SK-N-SH (cell line): ENCODE results near the gene CARS2. TPM values are rescaled to one million over a fixed set of nuclear protein-coding genes. Genes with fewer than 3 reads are reported as not detected.
A peak's percentile ranks its signal among the peaks of the same experiment; 100 is the strongest.

Experiments
- CTCF ChIA-PET: fragments of 300-600, 350-600 bp; formaldehyde crosslinking; extraction: SDS; loops from one replicate; lab custom pipeline; 2021; lab: Yijun Ruan, JAX
- POLR2A ChIA-PET: fragments of 350-600 bp; sonication (Branson Sonifier 250); formaldehyde crosslinking; extraction: SDS; loops from one replicate; lab custom pipeline; 2020; ENCODE audit warnings: antibody characterized with exemption, inconsistent platforms; lab: Yijun Ruan, JAX
- DNase-seq: peaks from one replicate; pipeline ENCODE4 v3.0.0; 2012
- H2AFZ ChIP-seq: fragments of 200-600 bp; sonication (generic); 2 replicates; pipeline ENCODE4 v1.8.1; 2016; ENCODE audit warnings: antibody characterized with exemption, mild to moderate bottlenecking, low read depth
- H3F3A ChIP-seq: fragments of 200-600 bp; sonication (generic); replicated peaks from 2 replicates; pipeline ENCODE3; 2016; ENCODE audit warnings: antibody characterized with exemption, mild to moderate bottlenecking; ENCODE audit not compliant: insufficient read depth
- H3K27ac ChIP-seq, 2 experiments: fragments of 200-500 bp in 1 of 2; fragments of 200-600 bp in 1 of 2; sonication (Bioruptor generic) in 1 of 2; sonication (generic), shearing (Covaris generic) in 1 of 2; 2 replicates each; pipeline versions ENCODE4 v1.5.1 to v1.6.1; 2014 to 2016; ENCODE audit warnings: low read depth in 2 of 2, inconsistent platforms in 1 of 2, low read length in 1 of 2, mild to moderate bottlenecking in 1 of 2, mixed read lengths in 1 of 2
- H3K27me3 ChIP-seq: fragments of 200-600 bp; sonication (generic), shearing (Covaris generic); 2 replicates; pipeline ENCODE4 v1.6.1; 2016; ENCODE audit warnings: mixed run types; ENCODE audit not compliant: insufficient read depth
- H3K36me3 ChIP-seq, 2 experiments: fragments of 200-500 bp in 1 of 2; fragments of 200-600 bp in 1 of 2; sonication (Bioruptor generic) in 1 of 2; sonication (generic) in 1 of 2; replicated peaks in 1 of 2; 2 replicates each; pipeline versions ENCODE3 to v1.5.1; 2014 to 2016; ENCODE audit warnings: low read length in 1 of 2, mild to moderate bottlenecking in 1 of 2; ENCODE audit not compliant: insufficient read depth in 2 of 2, control insufficient read depth in 1 of 2
- H3K4me1 ChIP-seq, 2 experiments: fragments of 200-500 bp in 1 of 2; fragments of 200-600 bp in 1 of 2; sonication (Bioruptor generic) in 1 of 2; sonication (generic), shearing (Covaris generic) in 1 of 2; 2 replicates each; pipeline versions ENCODE4 v1.5.1 to v1.6.1; 2014 to 2016; ENCODE audit warnings: low read depth in 1 of 2, low read length in 1 of 2, mixed run types in 1 of 2; ENCODE audit not compliant: insufficient read depth in 2 of 2, control insufficient read depth in 1 of 2
- H3K4me2 ChIP-seq: fragments of 200-600 bp; sonication (generic), shearing (Covaris generic); 2 replicates; pipeline ENCODE4 v1.6.1; 2017; ENCODE audit warnings: mixed run types
- H3K4me3 ChIP-seq, 2 experiments: fragments of 200-500 bp in 1 of 2; fragments of 200-600 bp in 1 of 2; sonication (Bioruptor generic) in 1 of 2; sonication (generic), shearing (Covaris generic) in 1 of 2; 2 replicates each; pipeline versions ENCODE4 v1.5.1 to v1.8.1; 2014 to 2016; ENCODE audit warnings: low read depth in 2 of 2, inconsistent platforms in 1 of 2, low read length in 1 of 2, mild to moderate bottlenecking in 1 of 2, mixed read lengths in 1 of 2, moderate library complexity in 1 of 2
- H3K79me2 ChIP-seq: fragments of 200-600 bp; sonication (generic); 2 replicates; pipeline ENCODE4 v1.8.1; 2017; ENCODE audit warnings: mild to moderate bottlenecking; ENCODE audit not compliant: insufficient read depth
- H3K9ac ChIP-seq: fragments of 200-600 bp; sonication (generic); 2 replicates; pipeline ENCODE4 v1.6.1; 2017; ENCODE audit warnings: mixed run types
- H3K9me2 ChIP-seq: fragments of 200-600 bp; sonication (generic); 2 replicates; pipeline ENCODE4 v1.6.1; 2017; ENCODE audit warnings: mixed run types
- H3K9me3 ChIP-seq: fragments of 200-600 bp; sonication (generic); 2 replicates; pipeline ENCODE4 v1.6.1; 2017; ENCODE audit warnings: mixed run types, mild to moderate bottlenecking, moderate library complexity
- H4K20me1 ChIP-seq: fragments of 200-600 bp; sonication (generic); 2 replicates; pipeline ENCODE4 v1.6.1; 2017; ENCODE audit warnings: mild to moderate bottlenecking, mixed run types; ENCODE audit not compliant: insufficient read depth
- CHD2 ChIP-seq: fragments of 150-350 bp; IDR thresholded peaks from 2 replicates; pipeline ENCODE4 v1.6.1; 2018; ENCODE audit warnings: low read length; ENCODE audit not compliant: partially characterized antibody
- ELF1 ChIP-seq: IDR thresholded peaks from 2 replicates; pipeline ENCODE4 v1.4.0; 2012
- EZH2phosphoT487 ChIP-seq: fragments of 200-600 bp; sonication (generic); IDR thresholded peaks from 2 replicates; pipeline ENCODE4 v1.6.1; 2017; ENCODE audit warnings: low read depth, mixed run types, mild to moderate bottlenecking, antibody characterized with exemption, moderate library complexity, borderline replicate concordance
- FOXM1 ChIP-seq: IDR thresholded peaks from 2 replicates; pipeline ENCODE4 v1.4.0; 2012; ENCODE audit warnings: low read depth, mild to moderate bottlenecking
- GATA2 ChIP-seq: sonication (generic); formaldehyde crosslinking; IDR thresholded peaks from 2 replicates; pipeline ENCODE4 v1.5.0; 2020; ENCODE audit warnings: mild to moderate bottlenecking, missing genetic modification reagents
- JUND ChIP-seq: IDR thresholded peaks from 2 replicates; pipeline ENCODE4 v1.4.0; 2012
- MEF2A ChIP-seq: IDR thresholded peaks from 2 replicates; pipeline ENCODE4 v1.4.0; 2012; ENCODE audit warnings: low read depth, borderline replicate concordance
- NRF1 ChIP-seq: IDR thresholded peaks from 2 replicates; pipeline ENCODE4 v1.6.1; 2012; ENCODE audit warnings: low read depth, mild to moderate bottlenecking, low read length
- RCOR1 ChIP-seq: fragments of 150-350 bp; IDR thresholded peaks from 2 replicates; pipeline ENCODE4 v1.6.1; 2017; ENCODE audit warnings: antibody characterized with exemption, low read length
- SIN3A ChIP-seq: IDR thresholded peaks from 2 replicates; pipeline ENCODE4 v1.6.1; 2012; ENCODE audit warnings: low read depth, mild to moderate bottlenecking, low read length, moderate library complexity, borderline replicate concordance
- SMC3 ChIP-seq: IDR thresholded peaks from 2 replicates; pipeline ENCODE4 v1.6.1; 2012; ENCODE audit warnings: low read depth, low read length, improper control_type of control experiment
- TCF12 ChIP-seq: IDR thresholded peaks from 2 replicates; pipeline ENCODE4 v1.4.0; 2012
- YY1 ChIP-seq: IDR thresholded peaks from 2 replicates; pipeline ENCODE4 v1.4.0; 2012; ENCODE audit warnings: low read depth, mild to moderate bottlenecking
- WGBS: methylation state at CpG from one replicate; pipeline ENCODE4 v1.1.6; 2017; ENCODE audit warnings: low lambda C conversion rate; 5-methylcytosine and 5-hydroxymethylcytosine counted together
- polyA plus RNA-seq, 3 experiments: library from polyadenylated mRNA; depleted of rRNA; stranded (reverse); fragments of >200 nt; gene quantifications; 2 replicates each; pipeline ENCODE4 v1.2.3, GENCODE V29; 2012
- TF ChIP-seq, protein P1 (sequence below): IDR thresholded peaks from 2 replicates; pipeline ENCODE4 v1.6.1; 2012; ENCODE audit warnings: mild to moderate bottlenecking, low read depth, low read length, moderate library complexity
- TF ChIP-seq, protein P2 (sequence below): IDR thresholded peaks from 2 replicates; pipeline ENCODE4; 2012
- TF ChIP-seq, protein P3 (sequence below): fragments of 200-600 bp; sonication (generic); IDR thresholded peaks from 2 replicates; pipeline ENCODE4 v1.6.1; 2017; ENCODE audit warnings: antibody characterized with exemption, mild to moderate bottlenecking, moderate library complexity
- TF ChIP-seq, protein P4 (sequence below): fragments of 150-350 bp; IDR thresholded peaks from 2 replicates; pipeline ENCODE4 v1.6.1; 2017; ENCODE audit warnings: antibody characterized with exemption, low read length, low read depth, borderline replicate concordance
- TF ChIP-seq, protein P5 (sequence below): fragments of 150-350 bp; IDR thresholded peaks from 2 replicates; pipeline ENCODE4 v1.6.1; 2016; ENCODE audit warnings: mild to moderate bottlenecking, low read depth, low read length

Gene CARS2
- polyA plus RNA-seq, 1 of the 3 experiments (the other 2 are of a cell fraction), result 78.6 TPM

DNA sequence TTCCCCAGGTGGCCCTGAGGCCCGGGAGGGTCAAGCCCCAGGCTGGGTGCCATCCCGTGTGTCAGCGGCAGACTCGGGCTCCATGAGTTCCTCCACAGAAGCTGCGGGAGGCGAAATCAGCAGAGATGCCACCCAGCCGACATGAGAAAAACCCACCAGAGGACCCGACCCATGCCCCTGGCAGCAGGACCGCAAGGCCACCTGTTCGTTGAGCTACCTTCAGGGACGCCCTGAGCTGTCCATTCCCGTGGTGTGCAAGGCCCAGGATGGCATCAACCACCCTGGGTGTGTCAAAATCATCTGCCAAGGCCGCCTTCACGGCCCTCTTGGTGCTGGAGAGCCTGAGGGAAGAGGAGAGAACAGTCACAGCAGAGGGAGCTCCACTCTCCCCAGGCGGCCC is 60.2 kb downstream of the CARS2 start (continued):
- TF ChIP-seq, protein P1, sequence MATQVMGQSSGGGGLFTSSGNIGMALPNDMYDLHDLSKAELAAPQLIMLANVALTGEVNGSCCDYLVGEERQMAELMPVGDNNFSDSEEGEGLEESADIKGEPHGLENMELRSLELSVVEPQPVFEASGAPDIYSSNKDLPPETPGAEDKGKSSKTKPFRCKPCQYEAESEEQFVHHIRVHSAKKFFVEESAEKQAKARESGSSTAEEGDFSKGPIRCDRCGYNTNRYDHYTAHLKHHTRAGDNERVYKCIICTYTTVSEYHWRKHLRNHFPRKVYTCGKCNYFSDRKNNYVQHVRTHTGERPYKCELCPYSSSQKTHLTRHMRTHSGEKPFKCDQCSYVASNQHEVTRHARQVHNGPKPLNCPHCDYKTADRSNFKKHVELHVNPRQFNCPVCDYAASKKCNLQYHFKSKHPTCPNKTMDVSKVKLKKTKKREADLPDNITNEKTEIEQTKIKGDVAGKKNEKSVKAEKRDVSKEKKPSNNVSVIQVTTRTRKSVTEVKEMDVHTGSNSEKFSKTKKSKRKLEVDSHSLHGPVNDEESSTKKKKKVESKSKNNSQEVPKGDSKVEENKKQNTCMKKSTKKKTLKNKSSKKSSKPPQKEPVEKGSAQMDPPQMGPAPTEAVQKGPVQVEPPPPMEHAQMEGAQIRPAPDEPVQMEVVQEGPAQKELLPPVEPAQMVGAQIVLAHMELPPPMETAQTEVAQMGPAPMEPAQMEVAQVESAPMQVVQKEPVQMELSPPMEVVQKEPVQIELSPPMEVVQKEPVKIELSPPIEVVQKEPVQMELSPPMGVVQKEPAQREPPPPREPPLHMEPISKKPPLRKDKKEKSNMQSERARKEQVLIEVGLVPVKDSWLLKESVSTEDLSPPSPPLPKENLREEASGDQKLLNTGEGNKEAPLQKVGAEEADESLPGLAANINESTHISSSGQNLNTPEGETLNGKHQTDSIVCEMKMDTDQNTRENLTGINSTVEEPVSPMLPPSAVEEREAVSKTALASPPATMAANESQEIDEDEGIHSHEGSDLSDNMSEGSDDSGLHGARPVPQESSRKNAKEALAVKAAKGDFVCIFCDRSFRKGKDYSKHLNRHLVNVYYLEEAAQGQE, result no peak
- TF ChIP-seq RCOR1 (no peak), FOXM1 (no peak), SIN3A (no peak), MEF2A (no peak), NRF1 (no peak), TCF12 (no peak), CHD2 (no peak), EZH2phosphoT487 (no peak), SMC3 (no peak)
- TF ChIP-seq, protein P2, sequence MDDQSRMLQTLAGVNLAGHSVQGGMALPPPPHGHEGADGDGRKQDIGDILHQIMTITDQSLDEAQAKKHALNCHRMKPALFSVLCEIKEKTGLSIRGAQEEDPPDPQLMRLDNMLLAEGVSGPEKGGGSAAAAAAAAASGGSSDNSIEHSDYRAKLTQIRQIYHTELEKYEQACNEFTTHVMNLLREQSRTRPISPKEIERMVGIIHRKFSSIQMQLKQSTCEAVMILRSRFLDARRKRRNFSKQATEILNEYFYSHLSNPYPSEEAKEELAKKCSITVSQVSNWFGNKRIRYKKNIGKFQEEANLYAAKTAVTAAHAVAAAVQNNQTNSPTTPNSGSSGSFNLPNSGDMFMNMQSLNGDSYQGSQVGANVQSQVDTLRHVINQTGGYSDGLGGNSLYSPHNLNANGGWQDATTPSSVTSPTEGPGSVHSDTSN, result no peak
- TF ChIP-seq, protein P3, sequence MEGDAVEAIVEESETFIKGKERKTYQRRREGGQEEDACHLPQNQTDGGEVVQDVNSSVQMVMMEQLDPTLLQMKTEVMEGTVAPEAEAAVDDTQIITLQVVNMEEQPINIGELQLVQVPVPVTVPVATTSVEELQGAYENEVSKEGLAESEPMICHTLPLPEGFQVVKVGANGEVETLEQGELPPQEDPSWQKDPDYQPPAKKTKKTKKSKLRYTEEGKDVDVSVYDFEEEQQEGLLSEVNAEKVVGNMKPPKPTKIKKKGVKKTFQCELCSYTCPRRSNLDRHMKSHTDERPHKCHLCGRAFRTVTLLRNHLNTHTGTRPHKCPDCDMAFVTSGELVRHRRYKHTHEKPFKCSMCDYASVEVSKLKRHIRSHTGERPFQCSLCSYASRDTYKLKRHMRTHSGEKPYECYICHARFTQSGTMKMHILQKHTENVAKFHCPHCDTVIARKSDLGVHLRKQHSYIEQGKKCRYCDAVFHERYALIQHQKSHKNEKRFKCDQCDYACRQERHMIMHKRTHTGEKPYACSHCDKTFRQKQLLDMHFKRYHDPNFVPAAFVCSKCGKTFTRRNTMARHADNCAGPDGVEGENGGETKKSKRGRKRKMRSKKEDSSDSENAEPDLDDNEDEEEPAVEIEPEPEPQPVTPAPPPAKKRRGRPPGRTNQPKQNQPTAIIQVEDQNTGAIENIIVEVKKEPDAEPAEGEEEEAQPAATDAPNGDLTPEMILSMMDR, result no peak

DNA sequence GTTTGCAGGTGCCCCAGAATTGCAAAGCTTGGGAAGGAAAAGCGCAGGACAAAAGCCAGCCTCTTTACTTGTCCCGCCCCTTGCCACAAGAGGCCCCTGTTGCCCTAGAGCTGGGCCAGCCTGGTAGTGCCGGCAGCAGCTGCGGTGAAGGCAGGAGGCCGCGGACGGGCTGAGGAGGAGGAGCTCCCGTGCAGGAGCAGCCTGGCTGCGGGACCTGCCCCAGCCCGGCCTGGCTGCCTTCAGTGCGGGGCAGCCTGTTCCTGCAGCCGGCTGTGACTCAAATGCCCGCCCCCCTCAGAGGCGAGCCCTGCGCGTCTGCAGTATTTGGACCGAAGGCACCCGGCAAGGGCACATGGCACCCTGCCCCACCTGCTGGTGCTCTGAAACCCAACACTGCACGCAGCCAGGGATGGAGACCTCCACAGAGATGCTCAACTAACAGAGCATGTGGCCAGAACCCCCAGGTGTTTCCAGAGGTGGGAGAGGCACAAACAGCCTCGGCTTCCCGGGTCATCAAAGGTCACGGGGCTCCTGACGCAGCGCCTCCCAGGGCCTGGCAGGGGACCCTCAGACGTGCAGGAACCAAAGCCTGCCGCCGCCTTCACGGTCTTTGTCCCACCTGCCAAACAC is 60.9 kb downstream of the CARS2 start:
- ChIA-PET CTCF (interaction anchor here (0.7 to 1.9 kb wide), 2 partner anchors 9 to 52 kb away, joined by 4 to 6 read pairs; no protein-coding TSS in a partner anchor), POLR2A (no interaction called here)
- 87% methylated on average over 11 of the region's 28 CpGs for WGBS
- TF ChIP-seq, protein P1, result no peak
- TF ChIP-seq EZH2phosphoT487 (no peak), JUND (no peak), GATA2 (CRISPR knock-in tag) (no peak), ELF1 (no peak), YY1 (no peak), FOXM1 (no peak)
- TF ChIP-seq, protein P4, sequence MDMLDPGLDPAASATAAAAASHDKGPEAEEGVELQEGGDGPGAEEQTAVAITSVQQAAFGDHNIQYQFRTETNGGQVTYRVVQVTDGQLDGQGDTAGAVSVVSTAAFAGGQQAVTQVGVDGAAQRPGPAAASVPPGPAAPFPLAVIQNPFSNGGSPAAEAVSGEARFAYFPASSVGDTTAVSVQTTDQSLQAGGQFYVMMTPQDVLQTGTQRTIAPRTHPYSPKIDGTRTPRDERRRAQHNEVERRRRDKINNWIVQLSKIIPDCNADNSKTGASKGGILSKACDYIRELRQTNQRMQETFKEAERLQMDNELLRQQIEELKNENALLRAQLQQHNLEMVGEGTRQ, result no peak
- TF ChIP-seq, protein P5, sequence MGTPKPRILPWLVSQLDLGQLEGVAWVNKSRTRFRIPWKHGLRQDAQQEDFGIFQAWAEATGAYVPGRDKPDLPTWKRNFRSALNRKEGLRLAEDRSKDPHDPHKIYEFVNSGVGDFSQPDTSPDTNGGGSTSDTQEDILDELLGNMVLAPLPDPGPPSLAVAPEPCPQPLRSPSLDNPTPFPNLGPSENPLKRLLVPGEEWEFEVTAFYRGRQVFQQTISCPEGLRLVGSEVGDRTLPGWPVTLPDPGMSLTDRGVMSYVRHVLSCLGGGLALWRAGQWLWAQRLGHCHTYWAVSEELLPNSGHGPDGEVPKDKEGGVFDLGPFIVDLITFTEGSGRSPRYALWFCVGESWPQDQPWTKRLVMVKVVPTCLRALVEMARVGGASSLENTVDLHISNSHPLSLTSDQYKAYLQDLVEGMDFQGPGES, result no peak

More for the DNA sequence above, 60.9 kb downstream of the CARS2 start:
- Histone ChIP-seq H3K36me3 (peaks cover 15 to 46% of the 10 kb centered on the region in 2 experiments), H3K9me3 (no peaks in the 10 kb centered on the region), H3K9ac (no peak overlapping the region), H3F3A (peaks cover 6% of the 10 kb centered on the region), H3K79me2 (no peaks in the 10 kb centered on the region), H3K9me2 (no peaks in the 10 kb centered on the region), H3K4me3 (no peak overlapping the region; a peak in 1 of 4 replicates), H3K27ac (no peak overlapping the region; a peak in 1 of 4 replicates), H3K4me2 (no peak overlapping the region), H3K4me1 (peaks cover 0 to 20% of the 10 kb centered on the region in 2 experiments; a peak in 1 of 4 replicates), H4K20me1 (no peaks in the 10 kb centered on the region), H2AFZ (no peak overlapping the region), H3K27me3 (no peaks in the 10 kb centered on the region)
- DNase-seq, result peak; percentile 46
